GM19023 (cell line): ENCODE measurements around the gene AKAP17A.
"Not testable (repeated sequence)": the region's sequence is repeated elsewhere in the genome, so short reads cannot be mapped to it uniquely, and the experiment has no call there.

Experiments used
- ATAC-seq: cut with Tn5 transposase; IDR thresholded peaks from one replicate; pipeline ENCODE4 v1.9.1; 2021; ENCODE audit warnings: mild to moderate bottlenecking, moderate library complexity; ENCODE audit not compliant: unreplicated experiment

The AKAP17A gene

DNA sequence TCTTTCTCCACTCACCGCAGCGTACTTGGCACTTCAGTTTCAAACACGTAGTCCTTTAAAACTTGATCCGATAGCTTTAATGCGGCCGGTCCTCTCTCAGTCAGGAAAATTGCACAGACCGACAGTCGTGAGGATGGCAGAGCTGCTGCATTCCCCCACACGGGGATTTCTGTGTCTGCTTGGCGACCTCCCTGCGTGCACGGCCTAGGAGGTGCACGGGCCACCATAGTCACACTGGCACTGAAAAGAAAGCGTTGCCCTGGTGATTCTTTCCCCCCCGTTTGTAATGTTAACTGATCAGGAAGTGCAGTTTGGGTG lies 10.3 kb downstream of the AKAP17A start:
- no peak for ATAC-seq

DNA sequence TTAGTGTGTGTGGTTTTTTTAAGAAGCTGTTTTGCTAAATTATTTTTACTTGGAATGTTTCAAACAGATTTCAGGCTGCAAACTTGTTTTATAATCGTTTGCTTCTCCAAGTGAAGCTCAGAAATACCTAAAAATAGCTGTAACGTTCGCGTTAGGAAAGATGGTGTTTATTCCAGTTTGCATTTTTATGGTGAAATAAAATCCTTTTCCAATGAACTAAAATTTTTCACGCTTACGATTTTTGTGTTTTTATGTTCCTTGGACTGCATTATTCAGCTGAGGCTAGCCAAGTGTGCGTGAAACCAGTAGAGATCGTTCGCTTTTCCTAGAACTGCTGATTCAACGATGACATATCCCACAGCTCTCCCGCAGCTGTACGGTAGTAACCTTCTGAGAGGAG lies 10.9 kb downstream of the AKAP17A start:
- no peak for ATAC-seq

GRCh38 chrX:1606496-1606895 lies 15.1 kb downstream of the AKAP17A start:
- ATAC-seq = no peak

DNA sequence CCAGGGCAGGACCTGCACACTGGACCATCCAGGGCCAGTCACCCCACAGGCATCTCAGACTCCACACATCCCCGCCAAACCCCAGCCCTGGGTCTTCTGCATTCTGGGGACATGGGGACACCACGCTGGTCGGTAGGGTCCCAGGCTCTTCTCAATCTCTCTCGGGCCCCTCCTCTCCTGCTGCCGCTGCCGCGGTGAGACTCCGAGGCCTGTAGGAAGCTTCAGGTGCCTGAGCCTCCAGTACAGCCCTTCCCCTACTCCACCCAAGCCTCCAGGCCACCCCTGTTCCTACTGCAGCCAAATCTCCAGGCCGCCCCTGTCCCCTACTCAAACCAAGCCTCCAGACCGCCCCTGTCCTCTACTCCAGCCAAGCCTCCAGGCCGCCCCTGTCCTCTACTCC lies 17.9 kb downstream of the AKAP17A start:
- ATAC-seq = no peak

- ATAC-seq = peak; percentile 7
These were observed 18.4 kb downstream of the AKAP17A start for GRCh38 chrX:1609762-1610161.

- peak; percentile 56 for ATAC-seq
These were observed 18.8 kb downstream of the AKAP17A start for GRCh38 chrX:1610166-1610565.

DNA sequence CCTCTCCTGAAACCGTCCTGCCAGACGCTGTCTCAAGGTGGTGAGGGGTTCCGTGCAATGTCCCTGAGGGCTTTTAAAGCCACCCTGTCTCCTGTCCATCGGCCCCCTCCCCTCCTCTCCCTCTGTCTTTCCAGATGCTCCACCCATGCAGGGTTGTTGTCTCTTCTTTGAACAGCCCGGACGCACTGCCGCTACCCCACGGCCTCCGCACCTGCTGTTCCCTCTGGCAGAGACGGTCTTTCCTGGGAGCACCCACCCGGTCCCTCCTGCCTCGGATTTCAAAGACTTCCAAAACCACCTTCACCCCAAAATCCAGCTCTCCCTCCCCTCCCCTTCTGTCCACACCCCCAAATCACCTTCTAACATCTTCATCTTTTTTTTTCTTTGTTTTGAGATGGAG lies 19.3 kb downstream of the AKAP17A start:
- no peak for ATAC-seq

DNA sequence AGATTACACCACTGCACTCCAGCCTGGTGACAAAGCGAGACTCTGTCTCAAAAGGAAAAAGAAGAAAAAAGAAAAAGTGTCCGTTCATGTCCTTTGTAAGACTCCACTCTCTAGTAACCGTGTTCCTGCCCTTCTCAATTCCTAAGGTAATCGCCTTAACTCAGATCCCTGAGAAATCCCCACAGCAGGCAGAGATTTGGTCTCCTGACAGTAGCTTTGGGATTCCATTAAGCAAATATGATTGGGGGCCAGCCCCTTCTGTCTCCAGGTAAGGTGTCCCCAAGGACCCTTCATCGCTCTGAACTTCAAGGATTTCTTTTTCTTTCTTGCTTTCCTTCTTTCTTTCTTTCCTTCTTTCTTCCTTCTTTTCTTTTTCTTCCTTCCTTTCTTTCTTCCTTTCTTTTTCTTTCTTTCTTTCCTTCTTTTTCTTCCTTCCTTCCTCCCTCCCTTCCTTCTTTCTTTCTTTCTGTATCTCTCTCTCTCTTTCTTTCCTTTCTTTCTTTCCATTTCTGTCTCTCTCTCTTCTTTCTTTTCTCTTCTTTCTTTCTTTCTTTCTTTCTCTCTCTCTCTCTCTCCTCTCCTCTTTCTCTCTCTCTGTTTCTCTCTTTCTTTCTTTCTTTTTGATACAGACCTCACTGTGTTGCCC lies 21.4 kb downstream of the AKAP17A start:
- no peak for ATAC-seq

DNA sequence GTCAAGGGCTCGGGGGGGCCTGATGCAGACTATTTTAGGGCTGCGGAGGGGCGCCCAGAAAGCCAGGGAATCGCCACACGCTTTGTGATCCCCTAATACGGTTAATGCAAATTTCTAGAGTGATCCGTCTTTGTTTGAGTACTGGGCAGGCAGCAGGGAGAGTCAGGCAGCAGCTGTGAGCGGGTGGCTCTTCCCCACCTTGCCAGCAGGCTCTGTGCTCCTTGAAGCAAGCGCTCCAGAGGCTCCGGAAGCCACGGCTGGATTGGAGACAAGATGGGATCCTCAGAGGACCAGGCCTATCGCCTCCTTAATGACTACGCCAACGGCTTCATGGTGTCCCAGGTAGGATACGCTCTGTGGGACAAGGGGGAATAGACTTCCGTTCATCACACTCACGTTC lies 23.5 kb downstream of the AKAP17A start, which contains the start of gene ASMT:
ASMT (plus strand) TSS at position 133 of the 400 bp plus-strand sequence; CDS start at position 274, 141 bp downstream.
- ATAC-seq = no peak

GRCh38 chrX:1618689-1619088 lies 27.3 kb downstream of the AKAP17A start:
- ATAC-seq = no peak

- ATAC-seq = no peak
These were observed 32.3 kb downstream of the AKAP17A start for GRCh38 chrX:1623691-1624090.

GRCh38 chrX:1624158-1624860 lies 32.9 kb downstream of the AKAP17A start:
- not testable (repeated sequence) for ATAC-seq

- not testable (repeated sequence) for ATAC-seq
These were observed 33.4 kb downstream of the AKAP17A start for GRCh38 chrX:1624861-1625215.

GRCh38 chrX:1629244-1629643 lies 37.8 kb downstream of the AKAP17A start:
- no peak for ATAC-seq

DNA sequence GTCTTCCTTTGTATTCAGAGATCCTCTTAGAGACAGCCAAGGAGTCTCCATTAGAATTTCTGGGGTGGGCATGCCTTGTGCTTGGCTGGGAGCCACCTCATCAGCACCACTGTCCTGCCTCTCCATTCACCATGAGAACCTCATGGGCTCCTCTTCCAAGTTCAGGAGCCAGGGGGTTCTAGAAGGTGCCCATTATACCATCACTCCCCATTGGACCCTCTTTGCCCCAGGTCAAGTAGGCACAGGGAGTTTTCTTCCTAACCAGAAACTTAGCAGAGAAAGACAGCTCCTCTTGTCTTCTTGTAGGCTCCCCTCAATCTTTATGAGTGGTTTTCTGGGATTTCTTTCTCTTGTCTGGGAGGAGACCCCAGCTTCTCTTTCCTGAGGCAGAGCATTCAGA lies 54.6 kb downstream of the AKAP17A start:
- no peak for ATAC-seq

- ATAC-seq = no peak
These were observed 58.2 kb downstream of the AKAP17A start for GRCh38 chrX:1649621-1650020.
